Ovary (tissue), 1 donor: ENCODE results near the gene PTPN2.

Experiments used
- EP300 ChIP-seq: sonication (generic); formaldehyde crosslinking; IDR thresholded peaks from one replicate; pipeline ENCODE4 v1.6.1; 2017; ENCODE audit warnings: antibody characterized with exemption
- POLR2A ChIP-seq: fragments of 450-650 bp; IDR thresholded peaks from one replicate; pipeline ENCODE4 v1.6.1; 2017; ENCODE audit warnings: antibody characterized with exemption, mild to moderate bottlenecking, moderate library complexity

GRCh38 chr18:12796448-12796847 is 87.6 kb downstream of the PTPN2 start:
- TF ChIP-seq EP300, result no peak
- TF ChIP-seq POLR2A, result no peak
